Activated effector memory CD4-positive, alpha-beta T cell treated with anti-CD3 and anti-CD28 coated beads, Interleukin-2, amount 50 U/mL, for 16 hours (primary cell): ENCODE measurements around the gene EPHA6.

Source experiments
- DNase-seq: peaks from one replicate; pipeline ENCODE4 v3.0.0-alpha.2; 2020

The EPHA6 gene

GRCh38 chr3:96813820-96814650, at the start of gene EPHA6:
TSS of gene EPHA6 (plus strand) at chr3:96814594.
- DNase-seq, result no peak

- DNase-seq, result no peak
Measured at GRCh38 chr3:96776818-96777217, 37.6 kb upstream of the EPHA6 start.

- DNase-seq, result no peak
Measured at GRCh38 chr3:96779810-96780209, 34.6 kb upstream of the EPHA6 start.

GRCh38 chr3:96796101-96796500, 18.3 kb upstream of the EPHA6 start:
- no peak for DNase-seq

GRCh38 chr3:96803870-96804269, 10.5 kb upstream of the EPHA6 start:
- DNase-seq, result no peak

- DNase-seq, result no peak
Measured at GRCh38 chr3:96806341-96806740, 8.1 kb upstream of the EPHA6 start.

GRCh38 chr3:96813134-96813819, 1.1 kb upstream of the EPHA6 start:
- DNase-seq, result peak; percentile 73

GRCh38 chr3:96814651-96815567, 515 bp downstream of the EPHA6 start:
- DNase-seq, result no peak

- DNase-seq, result no peak
Measured at GRCh38 chr3:96831175-96831574, 16.8 kb downstream of the EPHA6 start.

GRCh38 chr3:96833301-96833700, 18.9 kb downstream of the EPHA6 start:
- no peak for DNase-seq

GRCh38 chr3:96836153-96836915, 21.9 kb downstream of the EPHA6 start:
- DNase-seq, result no peak

- DNase-seq, result no peak
Measured at GRCh38 chr3:96843505-96844203, 29.3 kb downstream of the EPHA6 start.

- no peak for DNase-seq
Measured at GRCh38 chr3:96844204-96844514, 29.8 kb downstream of the EPHA6 start.

GRCh38 chr3:96852849-96853248, 38.5 kb downstream of the EPHA6 start:
- DNase-seq, result no peak

- DNase-seq, result no peak
Measured at GRCh38 chr3:96860882-96861281, 46.5 kb downstream of the EPHA6 start.

GRCh38 chr3:96863129-96863740, 48.8 kb downstream of the EPHA6 start:
- DNase-seq, result no peak

- no peak for DNase-seq
Measured at GRCh38 chr3:96865605-96866004, 51.2 kb downstream of the EPHA6 start.

GRCh38 chr3:96869316-96869715, 54.9 kb downstream of the EPHA6 start:
- no peak for DNase-seq

GRCh38 chr3:96877510-96877909, 63.1 kb downstream of the EPHA6 start:
- DNase-seq, result no peak

GRCh38 chr3:96900031-96900430, 85.6 kb downstream of the EPHA6 start:
- DNase-seq, result no peak

GRCh38 chr3:96900566-96900965, 86.2 kb downstream of the EPHA6 start:
- no peak for DNase-seq

- DNase-seq, result no peak
Measured at GRCh38 chr3:96915445-96915844, 101.1 kb downstream of the EPHA6 start.
